ENCODE results near the gene RMND5B.
"Not testable (repeated sequence)": the region's sequence is repeated elsewhere in the genome, so short reads cannot be mapped to it uniquely, and the experiment has no call there.

The RMND5B gene

GRCh38 chr5:178130576-178131445, at the start of gene RMND5B:
Gene RMND5B (plus strand): TSS chr5:178131014. CDS start chr5:178138120, 7,106 bp downstream.
- DNase-seq (ENCODE audit: low read depth), result no peak

- no peak for DNase-seq (ENCODE audit: low read depth)
Measured at GRCh38 chr5:178081571-178082243, 49.1 kb upstream of the RMND5B start.

- no peak for DNase-seq (ENCODE audit: low read depth)
Measured at GRCh38 chr5:178083922-178084321, 46.9 kb upstream of the RMND5B start.

GRCh38 chr5:178085316-178085715, 45.5 kb upstream of the RMND5B start:
- DNase-seq (ENCODE audit: low read depth), result no peak

GRCh38 chr5:178086266-178086665, 44.5 kb upstream of the RMND5B start:
- DNase-seq (ENCODE audit: low read depth), result no peak

GRCh38 chr5:178087199-178087598, 43.6 kb upstream of the RMND5B start:
- not testable (repeated sequence) for DNase-seq (ENCODE audit: low read depth)

GRCh38 chr5:178090856-178091255, 40.0 kb upstream of the RMND5B start:
- DNase-seq (ENCODE audit: low read depth), result no peak

- DNase-seq (ENCODE audit: low read depth), result no peak
Measured at GRCh38 chr5:178093134-178093533, 37.7 kb upstream of the RMND5B start.

- no peak for DNase-seq (ENCODE audit: low read depth)
Measured at GRCh38 chr5:178094345-178094744, 36.5 kb upstream of the RMND5B start.

- DNase-seq (ENCODE audit: low read depth), result no peak
Measured at GRCh38 chr5:178098685-178099084, 32.1 kb upstream of the RMND5B start.

- no peak for DNase-seq (ENCODE audit: low read depth)
Measured at GRCh38 chr5:178103612-178104011, 27.2 kb upstream of the RMND5B start.

- DNase-seq (ENCODE audit: low read depth), result no peak
Measured at GRCh38 chr5:178104492-178104891, 26.3 kb upstream of the RMND5B start.

- DNase-seq (ENCODE audit: low read depth), result no peak
Measured at GRCh38 chr5:178106086-178106485, 24.7 kb upstream of the RMND5B start.

- DNase-seq (ENCODE audit: low read depth), result no peak
Measured at GRCh38 chr5:178106556-178107239, 24.1 kb upstream of the RMND5B start.

GRCh38 chr5:178107756-178108310, 23.0 kb upstream of the RMND5B start:
- no peak for DNase-seq (ENCODE audit: low read depth)

- no peak for DNase-seq (ENCODE audit: low read depth)
Measured at GRCh38 chr5:178108446-178108845, 22.4 kb upstream of the RMND5B start.

GRCh38 chr5:178108966-178109365, 21.8 kb upstream of the RMND5B start:
- DNase-seq (ENCODE audit: low read depth), result no peak

GRCh38 chr5:178110511-178110910, 20.3 kb upstream of the RMND5B start:
- DNase-seq (ENCODE audit: low read depth), result no peak

- DNase-seq (ENCODE audit: low read depth), result peak; percentile 23
Measured at GRCh38 chr5:178111925-178112324, 18.9 kb upstream of the RMND5B start.

GRCh38 chr5:178112545-178112944, 18.3 kb upstream of the RMND5B start:
- no peak for DNase-seq (ENCODE audit: low read depth)

GRCh38 chr5:178113141-178113787, 17.6 kb upstream of the RMND5B start, which contains the start of gene N4BP3:
Gene N4BP3 (plus strand): TSS chr5:178113532. CDS start chr5:178119584, 6,052 bp downstream.
- DNase-seq (ENCODE audit: low read depth), result no peak

- DNase-seq (ENCODE audit: low read depth), result no peak
Measured at GRCh38 chr5:178113841-178114324, 16.9 kb upstream of the RMND5B start.

All from GM04503 (cell line).